GM12878 (cell line): Measurements from ENCODE around the gene SMARCAL1.

Experiments used
- CREM ChIP-seq: IDR thresholded peaks from 2 replicates; pipeline ENCODE4 v1.6.1; 2014; ENCODE audit warnings: antibody characterized with exemption, low read depth
- CTCF ChIP-seq, 3 experiments: IDR thresholded peaks in 2 of 3; conservative IDR thresholded peaks in 1 of 3; 2 replicates each; pipeline ENCODE4 v1.5.1; 2011; ENCODE audit warnings: low read depth in 3 of 3, low read length in 3 of 3, mild to moderate bottlenecking in 3 of 3, control low read depth in 2 of 3, moderate library complexity in 2 of 3, inconsistent platforms in 1 of 3, mixed read lengths in 1 of 3; ENCODE audit not compliant: control insufficient read depth in 2 of 3, insufficient read depth in 1 of 3; ENCODE audit errors: extremely low read depth in 1 of 3
- GABPA ChIP-seq: IDR thresholded peaks from 2 replicates; pipeline ENCODE4 v1.6.1; 2014; ENCODE audit warnings: antibody characterized with exemption, low read depth, mild to moderate bottlenecking, inconsistent platforms
- HDAC6 ChIP-seq: fragments of 200-600 bp; sonication (generic); IDR thresholded peaks from one replicate; pipeline ENCODE4 v1.8.0; 2017; ENCODE audit warnings: antibody characterized with exemption; ENCODE audit not compliant: unreplicated experiment
- IKZF1 ChIP-seq: fragments of 450-650 bp; conservative IDR thresholded peaks from 2 replicates; pipeline ENCODE4 v1.6.1; 2017; ENCODE audit warnings: antibody characterized with exemption, mild to moderate bottlenecking
- MAX ChIP-seq: IDR thresholded peaks from 2 replicates; pipeline ENCODE4 v1.6.1; 2012; ENCODE audit warnings: low read depth, low read length, improper control_type of control experiment
- POLR2A ChIP-seq: IDR thresholded peaks from 2 replicates; pipeline ENCODE4 v1.6.1; 2011; ENCODE audit warnings: low read depth, mild to moderate bottlenecking, low read length

GRCh38 chr2:216373896-216374295 lies 38.4 kb upstream of the SMARCAL1 start:
- TF ChIP-seq MAX (no peak), IKZF1 (no peak), HDAC6 (no peak), POLR2A (no peak), CTCF (IDR thresholded peaks at IDR 0.05 in 2 of 3, conservative IDR thresholded peaks at IDR 0.05 in 1 of 3; ENCODE audit: control insufficient read depth in 2 of 3, extremely low read depth in 1 of 3, insufficient read depth in 1 of 3, low read depth in 3 of 3, low read length in 3 of 3) (no peak), GABPA (no peak), CREM (no peak)
